HG02678 (cell line): Measurements from ENCODE around the gene KIF15.
"Not testable (repeated sequence)": the region's sequence is repeated elsewhere in the genome, so short reads cannot be mapped to it uniquely, and the experiment has no call there.

Experiments
- ATAC-seq: cut with Tn5 transposase; IDR thresholded peaks from one replicate; pipeline ENCODE4 v1.9.1; 2021; ENCODE audit warnings: mild to moderate bottlenecking, moderate library complexity; ENCODE audit not compliant: unreplicated experiment

The KIF15 gene

DNA sequence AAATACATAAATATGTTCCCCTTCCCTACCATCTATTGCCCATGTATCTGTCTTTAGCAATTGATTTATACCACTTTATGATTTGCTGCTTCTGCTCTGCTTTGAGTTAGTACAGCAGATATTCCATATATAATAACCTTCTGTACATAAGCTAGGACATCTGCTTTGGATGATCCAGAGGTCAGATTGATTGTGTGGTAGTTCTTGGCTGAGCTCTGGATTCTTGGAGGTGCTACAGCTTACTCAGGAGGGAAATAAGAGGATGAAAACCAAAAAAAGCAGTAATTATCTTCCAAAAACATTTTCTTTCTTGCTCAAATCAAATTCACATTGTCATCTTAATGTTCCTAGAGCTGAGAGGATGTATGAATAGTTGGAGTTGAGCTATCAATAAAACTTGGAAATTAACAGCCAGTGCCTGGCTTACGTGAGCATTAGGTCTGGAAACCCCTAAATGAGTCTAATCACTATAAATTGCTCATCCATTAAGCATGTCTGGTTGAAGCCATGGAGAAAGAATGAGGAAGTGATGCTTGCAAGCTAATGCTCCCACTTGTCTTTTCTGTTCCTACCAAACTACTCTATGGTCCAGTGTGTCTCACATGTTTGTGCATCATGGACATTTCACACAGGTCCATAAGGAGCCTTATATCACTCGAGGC, 63.8 kb downstream of the KIF15 start:
- no peak for ATAC-seq

DNA sequence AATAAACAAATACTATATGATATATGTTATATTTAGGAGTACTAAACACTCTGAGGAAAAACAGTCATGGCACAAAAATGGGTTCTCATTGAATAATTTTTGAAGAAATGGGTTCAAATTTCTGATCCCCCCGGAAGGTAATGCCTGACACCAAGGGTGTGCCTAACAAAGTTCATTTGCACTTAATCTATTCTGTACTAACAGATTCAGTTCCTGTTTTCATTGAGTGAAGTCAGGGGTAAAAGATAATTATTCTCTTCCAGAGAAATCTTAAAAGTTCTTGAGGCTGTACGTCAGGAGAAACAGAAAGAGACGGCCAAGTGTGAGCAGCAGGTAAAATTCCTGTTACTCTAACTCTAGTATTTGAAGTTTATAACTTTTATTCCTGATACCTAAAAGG, 65.6 kb downstream of the KIF15 start:
- ATAC-seq = no peak

DNA sequence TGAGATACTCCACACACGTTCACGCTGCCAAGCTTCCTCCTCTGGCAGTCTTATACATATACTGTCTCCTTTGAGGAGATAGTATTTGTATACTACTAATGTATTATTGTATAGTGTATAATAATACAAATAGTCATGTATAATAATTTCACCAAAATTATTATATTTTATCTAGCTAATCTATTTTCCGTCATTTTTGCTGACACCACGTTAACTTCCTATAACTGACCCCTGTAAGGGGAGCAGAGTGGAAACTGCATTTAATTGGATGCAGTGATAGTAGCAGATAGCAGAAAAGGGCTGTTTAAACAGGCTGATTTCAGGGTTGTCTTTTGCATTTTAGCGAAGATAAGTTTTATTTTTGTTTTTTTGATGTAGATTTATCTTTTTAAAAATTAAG, 69.6 kb downstream of the KIF15 start:
- ATAC-seq = no peak

DNA sequence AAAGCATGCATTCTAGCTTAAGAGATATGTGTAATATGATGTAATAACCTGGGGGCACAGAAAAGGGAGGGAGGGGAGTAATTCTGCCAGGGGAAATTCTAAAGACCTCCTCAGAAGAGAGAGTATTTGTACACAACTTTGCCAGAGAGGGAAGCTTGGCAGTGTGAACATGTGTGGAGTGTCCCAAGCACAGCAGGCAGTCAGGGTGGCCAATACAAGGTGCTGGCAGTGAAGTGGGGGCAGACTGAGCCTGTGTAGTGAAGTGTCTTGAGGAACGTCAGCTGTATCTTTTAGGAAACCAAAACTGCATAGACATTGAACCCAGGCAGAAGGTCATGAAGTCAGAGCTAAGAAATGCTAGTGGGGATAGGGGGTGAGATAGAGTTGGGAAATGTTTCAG, 70.4 kb downstream of the KIF15 start:
- ATAC-seq = no peak

DNA sequence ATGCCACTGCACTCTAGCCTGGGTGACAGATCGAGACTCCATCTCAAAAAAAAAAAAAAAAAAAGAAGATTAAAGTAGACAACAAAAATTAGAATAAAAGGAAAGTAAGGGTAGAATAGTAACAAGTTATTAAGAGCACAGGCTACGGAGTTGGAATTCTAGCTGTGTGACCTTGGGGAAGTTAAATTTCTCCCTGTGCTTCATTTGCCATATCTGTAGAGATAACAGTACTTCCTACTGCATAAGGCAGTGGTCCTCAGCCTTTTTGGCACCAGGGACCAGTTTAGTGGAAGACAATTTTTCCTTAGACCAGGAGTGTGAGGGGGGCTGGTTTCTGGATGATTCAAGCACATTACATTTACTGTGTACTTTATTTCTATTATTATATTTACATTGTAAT, 71.4 kb downstream of the KIF15 start:
- ATAC-seq = no peak

DNA sequence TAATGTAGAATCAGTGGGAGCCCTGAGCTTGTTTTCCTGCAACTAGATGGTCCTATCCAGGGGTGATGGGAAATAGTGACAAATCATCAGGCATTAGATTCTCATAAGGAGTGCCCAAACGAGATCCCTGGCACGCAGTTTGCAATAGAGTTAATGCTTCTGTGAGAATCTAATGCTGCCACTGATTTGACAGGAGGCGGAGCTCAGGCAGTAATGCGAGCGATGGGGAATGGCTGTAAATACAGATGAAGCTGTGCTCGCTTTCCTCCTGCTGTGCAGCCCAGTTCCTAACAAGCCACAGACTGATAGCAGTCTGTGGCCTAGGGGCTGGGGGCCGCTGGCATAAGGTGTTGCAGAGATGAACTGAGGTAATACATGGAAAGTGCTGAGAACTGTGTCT, 71.8 kb downstream of the KIF15 start:
- no peak for ATAC-seq

DNA sequence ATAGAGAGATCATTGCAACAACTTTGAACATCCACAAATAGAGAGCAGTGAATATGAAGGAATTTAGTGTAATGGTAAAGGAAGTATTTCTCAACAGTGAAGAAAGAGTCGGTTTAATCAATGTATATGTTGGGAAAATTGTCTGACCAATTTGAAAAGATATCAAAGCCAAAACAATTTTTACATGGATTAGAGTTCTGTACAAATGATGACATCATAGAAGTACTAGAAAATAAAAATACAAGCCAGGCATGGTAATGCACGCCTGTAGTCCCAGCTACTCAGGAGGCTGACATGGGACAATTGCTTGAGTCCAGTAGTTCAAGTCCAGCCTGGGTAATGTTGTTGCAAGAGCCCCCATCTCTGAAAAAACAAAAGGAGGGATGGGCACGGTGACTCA, 74.1 kb downstream of the KIF15 start:
- ATAC-seq = no peak

DNA sequence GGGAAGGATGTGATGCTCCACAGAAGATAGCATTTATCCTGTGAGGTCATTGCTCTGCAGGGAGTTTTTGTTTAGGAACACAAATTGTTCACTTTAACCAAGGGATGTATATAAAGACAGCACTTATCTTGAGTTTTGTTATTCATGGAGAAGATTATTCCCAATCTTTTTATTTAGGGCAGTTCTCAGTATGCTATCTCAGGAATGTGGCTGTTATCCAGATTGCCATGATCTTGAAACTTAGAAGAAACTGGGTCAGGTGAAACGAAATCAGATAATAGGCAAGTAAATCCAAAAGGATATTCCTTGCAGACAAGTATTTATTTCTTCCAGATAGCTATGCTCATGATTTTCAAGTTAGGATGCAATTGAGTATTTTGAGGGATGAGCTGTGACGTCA, 80.8 kb downstream of the KIF15 start:
- ATAC-seq = no peak

DNA sequence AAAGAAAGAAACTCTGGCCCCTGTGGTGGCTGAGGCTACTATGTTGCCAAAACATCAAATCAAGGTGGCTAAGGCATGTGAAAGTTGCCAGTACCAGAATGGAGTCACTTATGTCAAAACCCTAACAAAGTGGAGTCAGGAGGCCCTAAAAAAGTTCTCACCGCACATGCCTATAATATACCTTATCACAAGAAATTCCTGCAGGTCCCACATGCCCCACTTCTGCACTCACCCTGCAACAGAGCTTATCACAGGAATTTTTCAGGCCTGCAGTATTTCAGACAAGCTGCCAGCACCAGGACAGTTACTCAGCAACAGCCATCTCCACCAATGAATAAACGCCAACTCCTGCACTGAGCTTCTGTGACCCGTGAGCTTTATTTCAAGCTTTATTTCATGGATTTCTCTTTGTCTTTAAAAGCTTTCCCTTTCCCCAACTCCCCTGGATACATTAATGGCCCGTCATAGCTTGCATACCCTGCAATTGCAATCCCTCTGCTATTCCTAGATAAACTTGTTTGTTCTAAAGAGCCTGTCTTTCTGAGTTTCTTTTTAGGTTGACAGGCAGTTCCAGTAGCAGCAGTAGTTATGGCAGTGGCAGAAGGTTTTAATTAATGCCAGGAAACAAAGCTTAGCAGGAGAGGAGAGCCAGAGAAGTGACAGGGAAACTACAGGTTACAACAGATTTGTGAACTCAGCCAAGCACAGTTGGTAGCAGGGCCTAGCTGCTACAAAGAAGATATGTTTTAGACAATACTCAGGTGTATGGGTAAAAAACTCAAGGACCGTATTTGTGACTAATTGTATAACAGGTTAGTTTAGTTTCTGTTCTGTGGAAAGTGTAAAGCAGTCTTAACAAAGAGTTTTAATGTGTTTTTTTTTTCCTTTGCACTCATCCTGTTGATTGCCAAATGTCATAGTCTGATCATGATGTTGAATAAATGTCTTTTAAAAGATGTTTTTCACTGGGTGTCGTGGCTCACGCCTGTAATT, 84.2 kb downstream of the KIF15 start:
- no peak for ATAC-seq

DNA sequence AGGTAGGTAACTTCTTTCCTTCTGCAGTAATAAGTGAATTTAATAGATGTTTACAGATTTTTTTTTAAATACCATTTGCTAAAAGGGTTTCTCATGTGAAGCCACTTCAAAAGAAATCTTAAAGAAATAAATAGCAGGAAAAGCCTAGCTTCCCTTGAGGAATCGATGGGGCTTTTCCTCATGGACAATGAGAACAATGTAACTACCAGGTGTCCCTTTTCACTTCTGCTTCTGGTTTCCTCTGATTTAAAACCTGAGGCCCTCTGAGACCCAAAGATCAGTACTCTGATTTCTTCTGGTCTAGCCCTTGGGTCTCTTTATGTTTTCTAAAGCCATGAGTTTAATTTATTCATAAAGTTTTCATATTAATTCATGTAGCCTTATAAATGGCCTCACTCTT, 87.0 kb downstream of the KIF15 start:
- ATAC-seq = no peak

DNA sequence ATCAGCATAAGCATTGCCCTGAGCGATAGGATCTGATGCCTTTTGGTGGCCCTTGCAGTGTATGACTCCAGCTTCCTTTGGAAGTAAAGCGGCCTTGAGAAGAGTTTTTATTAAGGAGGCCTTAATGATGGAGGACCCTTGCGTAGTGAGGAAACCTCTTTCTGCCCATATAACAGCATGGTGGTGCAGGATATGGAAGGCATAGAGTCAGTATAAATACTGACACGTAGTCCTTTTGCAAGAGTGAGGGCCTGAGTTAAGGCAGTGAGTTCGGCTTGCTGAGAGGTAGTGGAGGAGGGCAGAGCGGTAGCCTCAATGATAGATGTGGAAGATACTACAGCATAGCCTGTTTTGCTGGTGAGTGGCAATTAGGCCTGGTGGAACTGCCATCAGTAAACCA, 95.1 kb downstream of the KIF15 start:
- not testable (repeated sequence) for ATAC-seq

DNA sequence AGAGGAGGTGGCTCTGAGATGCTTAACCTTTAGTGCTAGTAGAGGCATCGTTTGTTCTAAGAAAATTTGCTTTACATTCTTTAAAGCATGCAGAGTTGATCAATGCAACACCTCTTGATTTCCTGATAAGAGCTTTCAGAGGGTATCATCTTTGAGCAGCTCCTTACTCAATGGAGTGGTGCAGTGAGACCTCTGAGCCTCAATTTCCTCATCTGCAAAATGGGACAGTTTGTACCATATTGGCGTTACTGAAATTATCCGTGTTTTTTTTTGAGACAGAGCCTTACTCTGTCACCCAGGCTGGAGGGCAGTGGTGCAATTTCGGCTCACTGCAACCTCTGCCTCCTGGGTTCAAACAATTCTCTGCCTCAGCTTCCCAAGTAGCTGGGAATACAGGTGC, 98.5 kb downstream of the KIF15 start:
- no peak for ATAC-seq

DNA sequence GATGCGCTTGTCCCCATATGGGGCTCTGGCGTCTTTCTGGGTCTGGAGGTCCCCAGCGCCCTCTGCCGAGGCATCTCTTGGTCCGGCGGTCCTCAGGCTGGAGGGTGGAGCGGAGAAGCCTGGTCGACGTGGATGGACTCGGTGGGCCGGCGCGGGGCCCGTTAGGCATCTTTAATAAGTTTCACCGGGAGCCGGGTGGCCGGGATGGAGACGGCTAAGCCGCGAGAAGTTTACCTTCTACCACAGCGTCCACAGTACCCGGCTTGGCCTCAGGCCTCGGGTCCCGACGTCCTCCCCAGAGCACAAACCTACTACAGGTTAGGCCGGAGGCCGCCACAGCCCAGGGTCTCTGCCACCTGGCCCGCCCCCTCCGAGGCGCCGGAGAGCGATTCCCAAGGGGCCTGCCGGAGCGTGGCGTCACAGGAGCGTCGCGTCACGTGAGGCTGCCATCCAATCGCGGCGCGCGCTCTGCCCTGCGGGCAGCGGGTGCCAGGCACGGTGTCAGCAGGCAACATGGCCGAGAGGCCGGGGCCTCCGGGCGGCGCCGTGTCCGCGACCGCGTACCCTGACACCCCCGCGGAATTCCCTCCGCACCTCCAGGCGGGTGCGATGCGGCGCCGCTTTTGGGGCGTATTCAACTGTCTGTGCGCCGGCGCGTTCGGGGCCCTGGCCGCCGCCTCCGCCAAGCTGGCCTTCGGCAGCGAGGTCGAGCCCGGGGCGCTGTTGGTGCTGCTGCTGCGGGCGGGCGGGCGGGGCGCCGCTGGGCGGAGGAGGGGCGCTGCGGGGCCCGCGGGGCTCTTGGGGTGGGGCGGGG, 100.0 kb downstream of the KIF15 start, which contains the start of gene TMEM42:
Gene TMEM42, plus strand, starts transcription at position 501 of the 814 bp plus-strand sequence. Its CDS starts 13 bp downstream, at position 514.
- ATAC-seq = peak; percentile 97

DNA sequence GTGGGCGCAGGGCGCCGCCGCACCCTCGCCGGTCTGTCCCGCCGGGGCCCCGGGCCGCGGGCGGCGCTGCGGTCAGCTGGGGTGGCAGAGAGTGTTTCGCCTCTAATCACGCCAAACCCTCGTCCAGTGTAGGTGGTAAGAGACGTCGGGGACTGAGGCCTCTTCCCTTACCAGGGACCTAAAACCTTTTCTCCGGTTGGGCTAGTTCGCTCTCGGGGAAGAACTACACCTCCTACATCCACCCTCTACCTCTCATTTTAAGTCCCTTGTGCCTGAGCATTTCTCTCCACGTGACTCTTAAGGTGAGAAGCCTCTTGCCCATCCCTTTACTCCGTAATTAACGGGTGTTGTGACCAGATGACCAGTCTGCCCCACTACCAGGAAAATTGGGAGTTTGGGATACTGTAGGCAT, 100.6 kb downstream of the KIF15 start:
- peak; percentile 36 for ATAC-seq

DNA sequence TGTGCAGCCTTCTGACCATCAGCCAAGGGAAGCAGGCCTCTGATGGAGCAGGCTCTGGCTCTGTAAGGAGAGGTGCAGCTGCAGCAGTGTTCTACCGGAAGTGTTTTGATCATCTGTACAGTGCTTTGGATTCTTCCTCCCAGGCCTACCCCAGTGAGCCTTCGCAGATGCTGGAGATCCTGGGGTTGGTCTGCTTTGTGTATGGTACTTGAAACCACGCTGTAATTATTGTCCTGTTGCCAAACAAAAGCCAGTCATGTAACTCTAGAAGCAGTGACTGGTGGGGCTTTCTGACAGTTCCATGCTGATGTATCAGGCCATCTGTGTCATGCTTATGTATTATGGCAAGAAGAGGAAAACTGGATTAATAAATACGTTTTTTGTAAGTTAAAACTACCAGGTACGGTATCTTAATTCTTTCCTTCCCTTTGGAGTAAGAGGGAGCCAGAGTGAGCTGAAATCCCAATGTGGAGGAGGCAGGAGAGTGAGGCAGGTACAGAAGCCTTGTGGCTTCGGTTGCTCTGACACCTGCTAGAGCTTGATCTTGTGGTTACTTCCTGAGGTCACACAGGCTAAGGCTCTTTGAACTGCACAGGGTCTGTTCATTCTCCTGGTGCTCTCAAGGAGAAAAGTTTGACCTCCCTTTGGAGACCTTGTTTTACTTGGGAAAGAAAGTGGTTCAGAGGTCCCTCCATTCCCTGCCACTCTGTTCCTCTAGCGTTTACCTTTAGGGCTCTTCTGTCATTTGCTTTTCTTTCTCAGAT, 103.9 kb downstream of the KIF15 start:
- ATAC-seq = no peak

DNA sequence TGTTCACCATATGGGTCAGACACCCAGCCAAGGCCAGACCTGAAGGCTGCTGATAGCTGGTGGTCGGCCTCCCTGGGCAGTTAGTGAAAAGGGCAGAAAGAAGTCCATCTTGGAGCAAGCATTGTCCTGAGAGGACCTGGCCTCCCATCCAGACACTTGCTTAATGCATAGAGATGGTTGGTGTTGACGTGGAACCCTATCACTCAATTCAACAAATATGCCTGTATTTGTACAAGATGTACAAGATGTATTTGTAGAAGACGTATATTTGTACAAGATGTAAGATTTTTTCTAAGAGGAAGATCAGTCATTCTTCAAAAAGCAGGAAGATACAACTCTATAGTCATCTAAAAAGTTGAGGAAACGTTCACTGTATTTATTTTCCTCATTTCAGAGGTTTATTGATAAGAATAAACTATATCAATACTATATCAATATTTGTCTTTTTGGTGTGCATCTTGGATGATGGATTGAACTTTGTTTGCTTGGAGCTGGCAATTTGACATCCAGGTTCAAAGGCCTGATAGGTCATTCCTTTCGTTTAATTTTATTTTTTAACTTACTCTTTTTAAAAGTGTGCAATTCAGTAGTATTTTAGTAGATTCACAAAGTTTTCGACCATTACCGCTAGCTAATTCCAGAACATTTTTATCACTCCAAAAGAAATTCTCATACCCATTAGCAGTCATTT, 106.0 kb downstream of the KIF15 start:
- no peak for ATAC-seq

DNA sequence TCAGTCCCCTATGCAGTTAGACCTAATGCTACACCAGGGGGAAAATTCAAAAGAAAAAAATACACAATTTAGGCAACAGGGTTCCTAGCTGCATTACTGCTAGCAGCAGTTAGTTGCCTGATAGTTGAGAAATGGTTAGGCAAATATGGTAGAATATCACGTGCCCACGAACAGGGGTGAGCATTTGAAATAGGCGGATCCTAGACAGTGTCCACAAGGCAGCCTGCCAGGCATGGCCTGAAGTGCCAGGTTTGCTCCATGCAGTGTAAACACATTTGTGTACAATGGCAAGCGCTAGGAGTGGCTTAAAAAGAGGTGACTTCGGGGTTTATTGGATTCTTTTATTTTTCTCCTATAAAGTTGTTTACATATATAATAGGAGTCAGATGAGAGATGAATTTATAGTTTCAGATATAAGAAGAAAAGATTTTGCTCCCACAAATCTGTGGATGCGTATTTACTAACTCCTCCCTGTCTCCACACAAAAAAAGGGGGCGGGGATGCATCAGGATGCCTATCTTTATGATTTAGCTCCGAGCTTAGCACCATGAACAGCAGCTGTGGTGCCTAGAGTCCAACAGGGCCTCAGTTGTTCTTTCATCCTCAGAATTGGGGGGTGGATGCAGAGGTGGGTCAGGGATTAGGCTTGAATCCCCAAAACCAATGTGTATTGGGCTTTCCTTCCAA, 108.9 kb downstream of the KIF15 start:
- no peak for ATAC-seq

DNA sequence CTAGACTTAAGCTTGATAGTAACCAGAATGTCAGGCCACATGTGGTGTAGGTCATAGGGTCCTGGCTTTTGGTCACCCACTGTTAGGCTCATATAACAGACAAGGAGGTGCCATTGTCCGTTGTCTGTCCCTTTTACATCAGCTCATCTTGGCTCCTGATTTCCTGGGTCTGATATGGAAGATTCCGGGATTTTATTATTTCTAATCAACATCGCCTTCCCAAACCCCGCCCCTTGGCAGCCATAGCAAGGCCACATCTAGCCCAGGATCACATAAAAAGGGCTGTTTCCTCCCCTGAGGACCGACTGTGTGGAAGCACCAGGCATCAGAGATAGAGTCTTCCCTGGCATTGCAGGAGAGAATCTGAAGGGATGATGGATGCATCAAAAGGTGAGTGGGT, 112.7 kb downstream of the KIF15 start, which contains the start of gene TGM4:
Gene TGM4, plus strand, starts transcription at position 301 of the 400 bp plus-strand sequence. Its CDS starts 71 bp downstream, at position 372.
- ATAC-seq = no peak

DNA sequence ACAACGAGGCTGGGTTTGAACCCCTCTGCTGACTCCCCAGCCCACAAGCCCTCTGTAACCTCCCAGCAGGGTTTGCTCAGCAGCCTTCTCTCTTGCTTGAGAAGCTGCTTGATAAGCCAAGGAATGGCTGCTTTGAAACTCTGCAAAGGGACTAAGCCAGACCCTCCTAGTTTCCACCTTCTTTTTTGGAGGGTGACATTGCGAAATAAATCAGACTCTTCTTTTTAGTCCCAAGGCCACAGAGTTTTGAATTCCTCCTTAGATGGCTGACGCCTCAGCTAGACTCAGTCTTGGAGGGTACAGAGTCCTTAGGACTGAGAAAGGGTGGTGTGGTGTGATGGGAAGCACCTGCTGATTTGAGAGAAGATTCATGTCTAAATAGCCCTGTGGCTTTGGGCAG, 114.0 kb downstream of the KIF15 start:
- no peak for ATAC-seq
